GM18861 (cell line): ENCODE data around the gene SFI1.
"Not testable (repeated sequence)": the region's sequence is repeated elsewhere in the genome, so short reads cannot be mapped to it uniquely, and the experiment has no call there.

Source experiments
- ATAC-seq: cut with Tn5 transposase; IDR thresholded peaks from one replicate; pipeline ENCODE4 v1.9.1; 2021; ENCODE audit not compliant: unreplicated experiment

The SFI1 gene

DNA sequence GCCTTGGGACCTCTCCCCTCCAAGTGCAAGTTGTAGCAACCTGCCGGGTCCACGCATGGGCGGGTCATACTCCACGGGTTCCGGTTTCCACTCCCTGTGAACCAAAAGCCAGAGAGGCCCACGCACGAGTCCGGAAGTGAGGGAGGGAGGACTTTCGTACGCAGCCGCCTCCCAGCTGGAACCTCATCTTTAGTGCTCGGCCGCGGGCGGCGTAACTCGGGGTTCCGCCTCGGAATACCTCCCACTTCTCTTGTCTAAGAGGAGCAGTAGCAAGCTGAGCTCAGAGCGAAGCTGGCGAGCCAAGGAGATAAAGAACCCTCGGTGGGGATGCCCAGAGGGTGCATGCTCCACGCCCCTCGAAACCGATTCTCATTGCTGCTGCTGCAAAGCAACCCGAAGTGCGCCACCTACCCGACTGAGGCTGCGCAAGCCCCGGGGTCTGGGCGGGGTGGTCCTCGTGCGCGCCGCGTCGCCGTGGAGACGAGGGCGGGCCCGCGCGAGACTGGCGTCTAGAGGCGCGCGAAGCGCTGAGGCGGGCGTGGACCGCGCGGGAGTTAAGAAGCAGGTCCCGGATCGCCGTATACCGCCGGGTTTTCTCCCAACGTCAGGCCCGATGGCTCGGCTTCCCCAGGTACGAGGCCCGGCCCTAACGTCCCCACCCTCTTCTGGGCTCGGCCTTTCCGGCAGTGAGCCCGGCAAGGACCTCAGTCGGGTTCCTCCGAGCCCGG is at the start of gene SFI1:
Gene SFI1, plus strand, starts transcription at position 530 of the 728 bp plus-strand sequence. CDS start 11,749 bp downstream, outside the sequence.
- ATAC-seq, result peak; percentile 64

- ATAC-seq, result no peak
Measured at GRCh38 chr22:31446767-31447166, 49.6 kb upstream of the SFI1 start.

GRCh38 chr22:31447337-31447736 is 49.0 kb upstream of the SFI1 start:
- ATAC-seq, result no peak

GRCh38 chr22:31448382-31448781 is 48.0 kb upstream of the SFI1 start:
- ATAC-seq, result no peak

GRCh38 chr22:31449506-31449905 is 46.8 kb upstream of the SFI1 start:
- no peak for ATAC-seq

GRCh38 chr22:31451709-31452571 is 44.4 kb upstream of the SFI1 start:
- ATAC-seq, result no peak

DNA sequence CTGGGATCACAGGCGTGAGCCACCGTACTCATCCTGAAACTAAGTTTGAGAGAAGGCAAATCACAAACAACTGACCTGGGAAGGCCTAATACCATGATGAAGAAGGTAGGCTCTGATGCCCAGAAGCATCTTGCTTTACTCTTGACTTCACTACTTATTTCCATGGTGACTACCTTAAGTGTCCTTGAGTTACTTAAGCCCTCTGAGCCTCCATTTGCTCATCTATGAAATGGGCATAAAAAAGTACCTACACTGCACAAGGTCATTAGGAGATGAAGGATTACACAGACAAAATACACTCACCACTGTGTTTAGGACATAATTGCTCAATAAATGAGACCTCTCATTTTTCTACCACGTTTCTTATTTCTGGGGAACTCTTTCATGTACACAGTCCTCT is 34.6 kb upstream of the SFI1 start:
- ATAC-seq, result no peak

GRCh38 chr22:31465307-31465706 is 31.0 kb upstream of the SFI1 start:
- no peak for ATAC-seq

- no peak for ATAC-seq
Measured at GRCh38 chr22:31474743-31475142, 21.6 kb upstream of the SFI1 start.

DNA sequence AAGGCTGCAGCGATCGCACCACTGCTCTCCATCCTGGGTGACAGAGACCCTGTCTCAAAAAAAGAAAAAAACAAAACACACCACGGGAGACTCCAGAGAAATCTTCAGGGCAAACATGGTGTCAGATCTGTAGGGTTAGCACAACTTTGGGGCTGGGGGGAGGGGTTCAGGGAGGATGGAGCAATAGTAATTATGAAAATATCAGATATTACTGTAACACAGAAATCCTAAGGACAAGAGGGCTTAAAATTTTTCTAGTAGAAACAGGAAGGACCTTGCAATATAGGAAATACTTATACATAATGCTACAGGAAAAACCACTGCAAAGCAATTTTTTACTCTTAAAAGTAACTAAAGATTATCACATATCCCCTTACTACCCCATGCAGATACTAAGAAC is 20.5 kb upstream of the SFI1 start:
- no peak for ATAC-seq

DNA sequence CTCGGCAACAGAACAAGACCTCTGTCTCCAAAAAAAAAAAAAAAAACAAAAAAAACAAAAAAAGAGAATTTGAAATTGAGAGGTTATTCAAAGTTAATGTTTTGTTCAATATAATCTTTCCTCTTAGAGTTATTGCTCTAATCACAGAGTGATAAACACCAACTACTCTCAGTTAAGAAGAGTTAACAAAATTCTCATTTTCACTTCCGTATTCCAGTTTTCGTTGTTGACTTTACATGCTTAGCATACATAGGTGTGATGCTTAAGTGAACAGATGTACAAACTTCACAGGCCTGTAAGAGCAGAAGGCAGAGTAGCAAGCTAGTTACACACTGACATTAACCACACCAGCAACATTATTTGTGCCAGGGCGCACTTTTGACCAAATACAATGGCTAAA is 19.0 kb upstream of the SFI1 start:
- peak; percentile 74 for ATAC-seq

GRCh38 chr22:31481129-31481528 is 15.2 kb upstream of the SFI1 start:
- ATAC-seq, result no peak

- ATAC-seq, result not testable (repeated sequence)
Measured at GRCh38 chr22:31482470-31482869, 13.9 kb upstream of the SFI1 start.

DNA sequence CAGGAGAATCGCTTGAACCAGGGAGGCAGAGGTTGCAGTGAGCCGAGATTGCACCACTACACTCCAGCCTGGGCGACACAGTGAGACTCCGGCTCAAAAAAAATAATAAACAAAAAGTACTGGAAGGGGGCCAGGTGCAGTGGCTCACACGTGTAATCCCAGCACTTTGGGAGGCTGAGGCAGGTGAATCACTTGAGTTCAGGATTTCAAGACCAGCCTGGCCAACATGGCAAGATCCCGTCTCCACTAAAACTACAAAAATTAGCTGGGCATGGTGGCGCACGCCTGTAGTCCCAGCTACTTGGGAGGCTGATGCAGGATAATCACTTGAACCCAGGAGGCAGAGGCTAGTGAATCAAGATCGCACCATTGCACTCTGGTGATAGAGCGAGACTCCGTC is 10.0 kb upstream of the SFI1 start:
- ATAC-seq, result not testable (repeated sequence)

GRCh38 chr22:31486951-31487350 is 9.4 kb upstream of the SFI1 start:
- ATAC-seq, result no peak

DNA sequence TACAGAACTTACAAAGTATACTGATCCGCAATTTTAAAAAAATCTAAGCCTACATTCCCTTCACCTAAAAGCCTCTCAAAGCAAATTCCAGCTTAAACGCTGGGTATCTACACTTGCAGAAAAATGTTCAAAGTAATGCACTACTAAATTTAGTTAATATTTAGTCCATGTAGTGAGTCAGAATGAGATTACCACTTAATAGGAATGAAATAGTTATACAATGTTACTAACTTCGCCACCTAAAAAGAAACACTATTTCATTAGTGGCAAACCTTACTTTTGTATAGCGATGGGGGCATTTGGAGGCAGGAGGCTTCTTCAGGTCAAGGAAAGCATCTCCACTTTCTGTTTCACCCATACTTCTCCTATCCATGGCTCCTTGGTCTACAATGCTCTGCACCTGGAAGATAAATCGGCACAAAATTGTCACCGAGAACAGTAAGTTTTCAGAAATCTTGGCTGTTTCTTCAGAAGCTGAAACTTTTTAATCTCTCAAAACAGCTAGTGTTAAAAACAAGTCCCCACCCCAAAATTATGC is 7.9 kb upstream of the SFI1 start:
- no peak for ATAC-seq

DNA sequence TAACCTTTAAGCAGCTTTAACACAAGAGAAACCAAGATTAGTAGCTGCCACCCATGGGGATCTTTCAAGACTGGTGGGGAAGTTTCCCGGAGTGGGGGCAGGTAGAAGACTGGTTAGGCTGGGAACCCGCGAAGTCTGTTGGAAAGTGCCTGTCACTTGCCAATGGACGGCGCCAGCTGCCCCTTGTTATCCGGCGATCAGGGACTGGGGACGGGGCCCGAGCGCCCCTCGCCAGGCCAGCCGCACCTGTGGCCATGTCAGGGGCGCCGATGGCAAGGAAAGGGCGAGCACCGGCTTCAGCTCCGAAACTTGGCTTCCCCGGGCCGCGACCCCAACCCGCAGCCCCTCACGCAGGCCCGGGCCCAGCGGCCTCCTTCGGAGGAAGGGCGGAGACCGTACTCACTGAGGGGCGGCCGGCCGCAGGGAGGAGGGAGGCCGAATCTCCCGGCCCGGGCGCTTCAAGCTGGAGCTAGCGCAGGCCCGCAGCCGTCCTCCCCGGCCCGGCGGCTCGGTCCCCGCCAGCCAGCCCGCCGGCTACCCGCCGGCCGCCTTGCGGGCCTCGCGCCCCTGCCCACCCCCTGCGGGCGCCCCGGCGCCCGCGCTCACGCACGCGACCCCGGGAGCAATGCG is 7.2 kb upstream of the SFI1 start:
- ATAC-seq, result peak; percentile 16

GRCh38 chr22:31489632-31490495 is 6.5 kb upstream of the SFI1 start, which contains the start of gene EIF4ENIF1:
Gene EIF4ENIF1, minus strand, starts transcription at chr22:31489842. Its CDS starts 1,124 bp downstream, at chr22:31488718.
- peak; percentile 10 for ATAC-seq

DNA sequence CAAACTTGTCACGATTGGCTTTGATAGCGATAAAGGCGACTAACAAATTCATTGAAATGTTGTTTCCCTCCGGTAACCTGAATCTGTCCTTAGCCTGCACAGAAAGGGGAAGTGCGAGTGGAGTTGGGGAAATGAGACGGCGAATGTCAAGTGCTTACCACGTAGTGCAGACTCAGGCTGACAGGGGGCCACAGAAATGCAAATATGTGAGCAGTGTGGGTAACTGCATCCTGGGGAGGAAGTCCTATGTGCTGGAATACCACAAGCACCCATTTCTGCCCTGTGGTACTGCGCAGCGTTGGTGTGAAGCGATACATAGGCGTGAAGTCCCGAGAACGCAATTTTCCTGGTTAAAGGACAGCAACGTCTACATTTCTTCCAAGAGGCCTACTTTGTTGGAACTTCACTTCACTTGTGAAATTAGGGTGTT is 5.8 kb upstream of the SFI1 start:
- ATAC-seq, result peak; percentile 46

- no peak for ATAC-seq
Measured at GRCh38 chr22:31491218-31491962, 4.9 kb upstream of the SFI1 start.
